ENCODE data around the gene HIPK2.
"Not testable (repeated sequence)": the region's sequence is repeated elsewhere in the genome, so short reads cannot be mapped to it uniquely, and the experiment has no call there.

Gene HIPK2

GRCh38 chr7:139675127-139676125, 102.4 kb downstream of the HIPK2 start:
- DNase-seq (ENCODE audit: low read depth in 2 of 3, low spot score in 1 of 3), result no peak

- DNase-seq (ENCODE audit: low read depth in 2 of 3, low spot score in 1 of 3), result no peak
Measured at GRCh38 chr7:139674752-139675126, 103.1 kb downstream of the HIPK2 start.

GRCh38 chr7:139674341-139674740, 103.5 kb downstream of the HIPK2 start:
- DNase-seq (ENCODE audit: low read depth in 2 of 3, low spot score in 1 of 3), result no peak

- no peak for DNase-seq (ENCODE audit: low read depth in 2 of 3, low spot score in 1 of 3)
Measured at GRCh38 chr7:139673762-139674161, 104.0 kb downstream of the HIPK2 start.

- DNase-seq (ENCODE audit: low read depth in 2 of 3, low spot score in 1 of 3), result no peak
Measured at GRCh38 chr7:139673230-139673629, 104.6 kb downstream of the HIPK2 start.

GRCh38 chr7:139671967-139672366, 105.8 kb downstream of the HIPK2 start:
- no peak for DNase-seq (ENCODE audit: low read depth in 2 of 3, low spot score in 1 of 3)

- not testable (repeated sequence) for DNase-seq (ENCODE audit: low read depth in 2 of 3, low spot score in 1 of 3)
Measured at GRCh38 chr7:139670662-139671061, 107.1 kb downstream of the HIPK2 start.

GRCh38 chr7:139669106-139670061, 108.4 kb downstream of the HIPK2 start:
- DNase-seq (ENCODE audit: low read depth in 2 of 3, low spot score in 1 of 3), result no peak

- no peak for DNase-seq (ENCODE audit: low read depth in 2 of 3, low spot score in 1 of 3)
Measured at GRCh38 chr7:139667377-139667776, 110.4 kb downstream of the HIPK2 start.

- no peak for DNase-seq (ENCODE audit: low read depth in 2 of 3, low spot score in 1 of 3)
Measured at GRCh38 chr7:139666501-139666900, 111.3 kb downstream of the HIPK2 start.

- DNase-seq (ENCODE audit: low read depth in 2 of 3, low spot score in 1 of 3), result no peak
Measured at GRCh38 chr7:139664434-139664833, 113.4 kb downstream of the HIPK2 start.

- DNase-seq (ENCODE audit: low read depth in 2 of 3, low spot score in 1 of 3), result no peak
Measured at GRCh38 chr7:139663608-139664177, 114.1 kb downstream of the HIPK2 start.

- no peak for DNase-seq (ENCODE audit: low read depth in 2 of 3, low spot score in 1 of 3)
Measured at GRCh38 chr7:139661903-139662302, 115.9 kb downstream of the HIPK2 start.

- no peak for DNase-seq (ENCODE audit: low read depth in 2 of 3, low spot score in 1 of 3)
Measured at GRCh38 chr7:139661043-139661440, 116.8 kb downstream of the HIPK2 start.

- DNase-seq (ENCODE audit: low read depth in 2 of 3, low spot score in 1 of 3), result no peak
Measured at GRCh38 chr7:139660317-139661042, 117.3 kb downstream of the HIPK2 start.

GRCh38 chr7:139659922-139660316, 117.9 kb downstream of the HIPK2 start:
- no peak for DNase-seq (ENCODE audit: low read depth in 2 of 3, low spot score in 1 of 3)

GRCh38 chr7:139658908-139659675, 118.7 kb downstream of the HIPK2 start:
- DNase-seq (ENCODE audit: low read depth in 2 of 3, low spot score in 1 of 3), result no peak

GRCh38 chr7:139658296-139658695, 119.5 kb downstream of the HIPK2 start:
- DNase-seq (ENCODE audit: low read depth in 2 of 3, low spot score in 1 of 3), result no peak

- no peak for DNase-seq (ENCODE audit: low read depth in 2 of 3, low spot score in 1 of 3)
Measured at GRCh38 chr7:139657725-139658124, 120.1 kb downstream of the HIPK2 start.

- DNase-seq (ENCODE audit: low read depth in 2 of 3, low spot score in 1 of 3), result no peak
Measured at GRCh38 chr7:139656387-139656786, 121.4 kb downstream of the HIPK2 start.

Data from stimulated activated CD4-positive, alpha-beta T cell treated with anti-CD3 and anti-CD28 coated beads, Interleukin-12 subunit alpha, Interleukin-12 subunit beta, amount 100 ng/mL, for 48 hours (primary cell).